H9 (cell line): ENCODE measurements around the gene TBC1D5. TPM values are rescaled to one million over a fixed set of nuclear protein-coding genes. Genes with fewer than 3 reads are reported as not detected.

Source experiments
- DNase-seq: peaks from one replicate; pipeline ENCODE4 v3.0.0-alpha.2; 2017
- H2AFZ ChIP-seq: one replicate; pipeline ENCODE4 v1.6.1; 2013; ENCODE audit warnings: mild to moderate bottlenecking, low read length, control low read depth, moderate library complexity
- H2AK5ac ChIP-seq: 2 replicates; pipeline ENCODE4 v1.6.1; 2013; ENCODE audit warnings: low read length, control low read depth, mixed read lengths; ENCODE audit not compliant: insufficient read length
- H2BK120ac ChIP-seq: one replicate; pipeline ENCODE4 v1.6.1; 2013; ENCODE audit warnings: low read depth, mild to moderate bottlenecking, low read length, control low read depth, inconsistent platforms; ENCODE audit not compliant: poor library complexity, severe bottlenecking
- H2BK12ac ChIP-seq: 2 replicates; pipeline ENCODE4 v1.6.1; 2013; ENCODE audit warnings: low read length, control low read depth, mixed read lengths, low read depth; ENCODE audit not compliant: insufficient read length
- H2BK15ac ChIP-seq: 2 replicates; pipeline ENCODE4 v1.6.1; 2013; ENCODE audit warnings: low read depth, low read length, control low read depth
- H2BK20ac ChIP-seq: one replicate; pipeline ENCODE4 v1.6.1; 2013; ENCODE audit warnings: low read depth, mild to moderate bottlenecking, low read length, control low read depth, inconsistent platforms; ENCODE audit not compliant: poor library complexity, severe bottlenecking
- H2BK5ac ChIP-seq: 2 replicates; pipeline ENCODE4 v1.6.1; 2013; ENCODE audit warnings: low read length, control low read depth, mixed read lengths; ENCODE audit not compliant: insufficient read length
- H3K14ac ChIP-seq: 2 replicates; pipeline ENCODE4 v1.6.1; 2013; ENCODE audit warnings: low read length, control low read depth; ENCODE audit not compliant: insufficient read depth
- H3K18ac ChIP-seq: 2 replicates; pipeline ENCODE4 v1.6.1; 2013; ENCODE audit warnings: low read depth, mild to moderate bottlenecking, mixed read lengths, low read length, control low read depth; ENCODE audit not compliant: insufficient read length
- H3K23ac ChIP-seq: 2 replicates; pipeline ENCODE4 v1.6.1; 2013; ENCODE audit warnings: low read length, control low read depth, mixed read lengths, low read depth; ENCODE audit not compliant: insufficient read length
- H3K23me2 ChIP-seq: 2 replicates; pipeline ENCODE4 v1.6.1; 2013; ENCODE audit warnings: low read depth, mild to moderate bottlenecking, mixed read lengths, low read length, control low read depth; ENCODE audit not compliant: insufficient read length, poor library complexity, severe bottlenecking
- H3K27ac ChIP-seq: 2 replicates; pipeline ENCODE4 v1.5.1; 2013; ENCODE audit warnings: low read length, control low read depth, mixed read lengths, low read depth; ENCODE audit not compliant: insufficient read length
- H3K27me3 ChIP-seq: 2 replicates; pipeline ENCODE4 v1.6.1; 2013; ENCODE audit warnings: low read length, control low read depth, inconsistent platforms; ENCODE audit not compliant: insufficient read depth
- H3K4ac ChIP-seq: 2 replicates; pipeline ENCODE4 v1.6.1; 2013; ENCODE audit warnings: low read depth, mild to moderate bottlenecking, control low read depth, inconsistent platforms, low read length, moderate library complexity
- H3K4me1 ChIP-seq: 2 replicates; pipeline ENCODE4 v1.6.1; 2013; ENCODE audit warnings: low read length, control low read depth, inconsistent platforms; ENCODE audit not compliant: insufficient read depth
- H3K4me2 ChIP-seq: 2 replicates; pipeline ENCODE4 v1.6.1; 2013; ENCODE audit warnings: low read length, control low read depth, mixed read lengths; ENCODE audit not compliant: insufficient read length, insufficient read depth
- H3K56ac ChIP-seq: 2 replicates; pipeline ENCODE4 v1.6.1; 2013; ENCODE audit warnings: low read depth, mild to moderate bottlenecking, mixed read lengths, low read length, control low read depth; ENCODE audit not compliant: insufficient read length
- H3K79me1 ChIP-seq: 2 replicates; pipeline ENCODE4 v1.6.1; 2013; ENCODE audit warnings: low read depth, mild to moderate bottlenecking, moderate library complexity, low read length, control low read depth, inconsistent platforms; ENCODE audit not compliant: insufficient read depth, poor library complexity, severe bottlenecking
- H3K79me2 ChIP-seq: 2 replicates; pipeline ENCODE4 v1.6.1; 2013; ENCODE audit warnings: low read length, control low read depth, inconsistent platforms; ENCODE audit not compliant: insufficient read depth
- H3K9ac ChIP-seq: 2 replicates; pipeline ENCODE4 v1.6.1; 2013; ENCODE audit warnings: low read length, control low read depth, mixed read lengths; ENCODE audit not compliant: insufficient read length; ENCODE audit errors: extremely low read depth
- H3K9me3 ChIP-seq: one replicate; pipeline ENCODE4 v1.6.1; 2013; ENCODE audit warnings: low read depth, low read length, inconsistent platforms; ENCODE audit not compliant: control insufficient read depth
- H3T11ph ChIP-seq: one replicate; pipeline ENCODE4 v1.6.1; 2013; ENCODE audit warnings: mild to moderate bottlenecking, low read length, control low read depth, inconsistent platforms
- H4K20me1 ChIP-seq: one replicate; pipeline ENCODE4 v1.6.1; 2013; ENCODE audit not compliant: control insufficient read depth, insufficient read length, insufficient read depth
- H4K5ac ChIP-seq: 2 replicates; pipeline ENCODE4 v1.6.1; 2013; ENCODE audit warnings: low read depth, mild to moderate bottlenecking, mixed read lengths, low read length, control low read depth; ENCODE audit not compliant: insufficient read length
- H4K8ac ChIP-seq: replicated peaks from 2 replicates; pipeline ENCODE4 v1.6.1; 2013; ENCODE audit warnings: low read length, control low read depth, mixed read lengths, low read depth; ENCODE audit not compliant: insufficient read length
- H4K91ac ChIP-seq: 2 replicates; pipeline ENCODE4 v1.6.1; 2013; ENCODE audit warnings: low read depth, mild to moderate bottlenecking, moderate library complexity, mixed read lengths, low read length, control low read depth; ENCODE audit not compliant: insufficient read length
- H3K27ac Mint-ChIP-seq, 3 experiments: 2 replicates in 2 of 3; 3 replicates in 1 of 3; pipeline ENCODE4 v1.8.0; 2020 to 2021; ENCODE audit warnings: mixed read lengths in 3 of 3, mild to moderate bottlenecking in 1 of 3, moderate library complexity in 1 of 3
- H3K27me3 Mint-ChIP-seq: 2 replicates; pipeline ENCODE4 v1.8.0; 2021; ENCODE audit warnings: low read depth, mild to moderate bottlenecking, moderate library complexity, mixed read lengths
- H3K36me3 Mint-ChIP-seq, 3 experiments: 2 replicates in 2 of 3; 3 replicates in 1 of 3; pipeline ENCODE4 v1.8.0; 2020 to 2021; ENCODE audit warnings: low read depth in 3 of 3, mixed read lengths in 3 of 3; ENCODE audit not compliant: insufficient read depth in 1 of 3
- H3K4me1 Mint-ChIP-seq, 2 experiments: 2 replicates each; pipeline ENCODE4 v1.8.0; 2020; ENCODE audit warnings: mixed read lengths in 2 of 2
- H3K4me3 Mint-ChIP-seq, 2 experiments: 2 replicates in 1 of 2; 3 replicates in 1 of 2; pipeline ENCODE4 v1.8.0; 2020 to 2021; ENCODE audit warnings: mild to moderate bottlenecking in 2 of 2, mixed read lengths in 2 of 2, moderate library complexity in 1 of 2
- H3K9me3 Mint-ChIP-seq, 2 experiments: 2 replicates in 1 of 2; 3 replicates in 1 of 2; pipeline ENCODE4 v1.8.0; 2020; ENCODE audit warnings: mild to moderate bottlenecking in 2 of 2, mixed read lengths in 2 of 2, moderate library complexity in 1 of 2
- CTCF ChIP-seq: fragments of 200-600 bp; sonication (generic); conservative IDR thresholded peaks from 3 replicates; pipeline ENCODE4 v1.8.0; 2021; ENCODE audit warnings: antibody characterized with exemption, mild to moderate bottlenecking
- WGBS: extraction: QIAGEN DNeasy Blood & Tissue Kit; methylation state at CpG from one replicate; pipeline ENCODE4 v1.1.7; 2013; ENCODE audit warnings: missing lambda C conversion rate, low lambda C conversion rate, mixed read lengths; ENCODE audit not compliant: insufficient read length; ENCODE audit errors: extremely low coverage; 5-methylcytosine and 5-hydroxymethylcytosine counted together
- total RNA-seq: library from RNA; stranded (reverse); gene quantifications from 2 replicates; pipeline ENCODE4 v1.2.1, GENCODE V29; 2021

TBC1D5 gene
- total RNA-seq, 1 experiment from 2014 or later = 25.0 TPM

GRCh38 chr3:17181413-17181907, 561.0 kb downstream of the TBC1D5 start:
- Histone ChIP-seq H3K27ac (no peak overlapping the region), H3K23me2 (no peaks in the 10 kb centered on the region), H2BK15ac (no peak overlapping the region), H4K8ac (no peak overlapping the region), H3K27me3 (no peaks in the 10 kb centered on the region), H2BK5ac (no peak overlapping the region), H3K9me3 (no peaks in the 10 kb centered on the region), H4K5ac (no peak overlapping the region), H2AK5ac (no peak overlapping the region), H3K4ac (no peak overlapping the region), H3K56ac (no peak overlapping the region), H3K4me2 (no peak overlapping the region), H3K18ac (no peak overlapping the region), H2AFZ (no peak overlapping the region), H3T11ph (no peak overlapping the region), H2BK120ac (no peak overlapping the region), H3K4me1 (no peaks in the 10 kb centered on the region), H4K20me1 (no peaks in the 10 kb centered on the region), H3K14ac (no peak overlapping the region), H3K9ac (no peak overlapping the region), H3K23ac (no peak overlapping the region), H3K79me1 (no peaks in the 10 kb centered on the region), H4K91ac (no peak overlapping the region), H2BK12ac (no peak overlapping the region), H3K79me2 (no peaks in the 10 kb centered on the region), H2BK20ac (no peak overlapping the region)
- Mint-ChIP-seq H3K4me1 (peaks cover 17 to 21% of the 10 kb centered on the region in 2 experiments), H3K36me3 (no peaks in the 10 kb centered on the region), H3K27ac (no peak overlapping the region), H3K27me3 (no peaks in the 10 kb centered on the region), H3K9me3 (no peaks in the 10 kb centered on the region), H3K4me3 (no peak overlapping the region)
- TF ChIP-seq CTCF = no peak
- no peak for DNase-seq
- no CpG with 5 or more reads among the region's 2 CpGs for WGBS
